Activated CD8-positive, alpha-beta memory T cell treated with anti-CD3 and anti-CD28 coated beads, Interleukin-2, amount 10 ng/mL, durations not matched to agents 7 days and 5 days (primary cell): ENCODE results near the gene PKNOX2. TPM values are rescaled to one million over a fixed set of nuclear protein-coding genes. Genes with fewer than 3 reads are reported as not detected.

Experiments
- ATAC-seq: fragments of 150-1000 bp; cut with Tn5 transposase; one replicate; pipeline ENCODE4 v1.10.0; 2021; ENCODE audit warnings: moderate library complexity
- CTCF ChIA-PET: fragments of 350-600 bp; sonication (Branson Sonifier 250); formaldehyde crosslinking; loops from one replicate; lab custom pipeline; 2021; ENCODE audit warnings: antibody characterized with exemption; lab: Charles Lee
- DNase-seq: peaks from one replicate; pipeline ENCODE4 v3.0.0-alpha.2; 2020
- H3K27ac Mint-ChIP-seq: one replicate; pipeline ENCODE4 v1.8.0; 2021; ENCODE audit warnings: mild to moderate bottlenecking, mixed read lengths
- H3K27me3 Mint-ChIP-seq: one replicate; pipeline ENCODE4 v1.8.0; 2021; ENCODE audit warnings: mixed read lengths
- H3K36me3 Mint-ChIP-seq: one replicate; pipeline ENCODE4 v1.8.0; 2021; ENCODE audit warnings: mild to moderate bottlenecking, mixed read lengths
- H3K4me1 Mint-ChIP-seq: one replicate; pipeline ENCODE4 v1.8.0; 2021; ENCODE audit warnings: mixed read lengths
- H3K4me3 Mint-ChIP-seq: one replicate; pipeline ENCODE4 v1.8.0; 2021; ENCODE audit warnings: mild to moderate bottlenecking, moderate library complexity, mixed read lengths
- H3K9me3 Mint-ChIP-seq: one replicate; pipeline ENCODE4 v1.8.0; 2022; ENCODE audit warnings: low read depth, mixed read lengths
- total RNA-seq, 2 experiments: library from RNA; stranded (reverse); gene quantifications; one replicate each; pipeline ENCODE4 v1.2.3, GENCODE V29; 2021

PKNOX2 gene
- total RNA-seq: not detected

DNA sequence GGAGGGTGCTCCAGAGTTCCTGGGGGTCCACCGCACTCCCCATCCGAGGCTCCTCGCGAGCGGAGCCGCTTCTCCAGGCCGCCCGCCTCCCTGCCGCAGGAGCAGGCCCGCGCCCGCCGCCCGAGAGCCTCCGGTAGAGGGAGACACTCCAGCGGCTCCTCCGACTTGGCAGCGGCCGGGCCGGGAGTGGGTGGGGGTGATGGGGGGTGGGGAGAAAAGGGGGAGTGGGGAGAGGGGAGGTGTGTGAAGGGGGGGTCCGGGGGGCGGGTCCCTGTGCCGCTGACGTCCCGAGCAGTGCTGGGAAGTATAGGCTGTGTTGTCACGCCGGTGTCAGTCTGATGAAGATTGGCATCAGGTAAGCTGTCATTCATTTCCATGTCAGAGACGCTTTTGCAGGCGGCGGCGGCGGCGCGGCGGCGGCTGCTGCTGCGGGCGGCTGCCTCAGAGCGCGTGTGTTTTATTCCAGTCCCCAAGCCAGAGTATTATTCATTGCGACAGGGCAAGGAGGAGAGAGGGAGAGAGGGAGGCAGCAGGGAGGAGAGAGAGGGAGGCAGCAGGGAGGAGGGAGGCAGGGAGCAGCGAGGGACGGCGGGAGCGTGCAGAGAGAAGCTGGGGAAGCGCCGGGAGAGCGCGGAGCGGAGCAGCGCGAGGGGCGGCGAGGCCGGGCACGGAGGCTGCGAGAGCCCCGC, at the start of gene PKNOX2:
PKNOX2 (plus strand) TSS at position 330 of the 689 bp plus-strand sequence. CDS start 186,555 bp downstream, outside the sequence.
- peak; percentile 77 for ATAC-seq
- H3K9me3 Mint-ChIP-seq: no peaks in the 10 kb centered on the region
- H3K36me3 Mint-ChIP-seq: no peaks in the 10 kb centered on the region
- DNase-seq: peak; percentile 62
- peak within 1 kb of the TSS; percentile 66 for H3K4me3 Mint-ChIP-seq
- peaks cover 15% of the 10 kb centered on the region for H3K4me1 Mint-ChIP-seq
- CTCF ChIA-PET: interaction anchor here (0.9 to 1.2 kb wide), 5 partner anchors 9 to 74 kb away, joined by 3 to 4 read pairs (median 3); no protein-coding TSS in a partner anchor
- no peak within 1 kb of the TSS for H3K27ac Mint-ChIP-seq
- peaks cover 81% of the 10 kb centered on the region for H3K27me3 Mint-ChIP-seq

DNA sequence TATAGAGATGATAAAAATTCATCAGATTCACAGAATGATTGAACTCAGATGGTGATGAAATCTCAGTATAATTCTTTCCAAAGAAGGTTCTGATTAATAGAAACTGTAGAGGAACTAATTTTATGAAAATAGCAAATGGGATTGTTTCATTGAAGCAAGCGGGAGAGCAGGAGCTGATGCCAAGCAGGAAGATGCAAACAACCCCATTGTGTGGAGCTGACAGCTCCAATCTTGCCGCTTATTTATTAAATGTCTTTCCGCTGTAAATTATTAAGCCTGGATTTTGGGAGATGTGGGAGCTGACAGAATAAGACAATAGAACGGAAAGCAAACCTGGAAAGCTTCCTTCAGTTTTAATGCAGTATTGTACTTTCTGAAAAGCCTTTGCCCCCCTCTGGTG, 47.1 kb upstream of the PKNOX2 start:
- peaks cover under 1% of the 10 kb centered on the region for H3K9me3 Mint-ChIP-seq
- H3K27me3 Mint-ChIP-seq: peaks cover 33% of the 10 kb centered on the region
- H3K4me3 Mint-ChIP-seq: no peak overlapping the region
- no peak overlapping the region for H3K27ac Mint-ChIP-seq
- peaks cover under 1% of the 10 kb centered on the region for H3K4me1 Mint-ChIP-seq
- CTCF ChIA-PET: interaction anchor here (0.9 to 1.2 kb wide), 3 partner anchors 9 to 25 kb away, joined by 3 read pairs; no protein-coding TSS in a partner anchor
- no peak for DNase-seq
- no peak for ATAC-seq
- no peaks in the 10 kb centered on the region for H3K36me3 Mint-ChIP-seq

GRCh38 chr11:125123194-125123946, 41.2 kb upstream of the PKNOX2 start:
- Mint-ChIP-seq H3K27ac (no peak overlapping the region), H3K4me1 (no peaks in the 10 kb centered on the region), H3K27me3 (peaks cover 42% of the 10 kb centered on the region), H3K36me3 (no peaks in the 10 kb centered on the region), H3K4me3 (no peak overlapping the region), H3K9me3 (no peaks in the 10 kb centered on the region)
- no peak for DNase-seq
- ATAC-seq: no peak
- CTCF ChIA-PET: interaction anchor here (0.9 to 3.1 kb wide), 12 partner anchors 10 to 212 kb away, joined by 3 to 20 read pairs (median 6); partner anchors contain the start of genes SLC37A2 and TMEM218

- Mint-ChIP-seq H3K27ac (no peak overlapping the region), H3K36me3 (no peaks in the 10 kb centered on the region), H3K27me3 (peaks cover 40% of the 10 kb centered on the region), H3K4me1 (no peaks in the 10 kb centered on the region), H3K4me3 (no peak overlapping the region), H3K9me3 (no peaks in the 10 kb centered on the region)
- CTCF ChIA-PET: interaction anchor here (0.7 to 3.1 kb wide), 16 partner anchors 9 to 248 kb away, joined by 3 to 20 read pairs (median 4); partner anchors contain the start of genes SLC37A2 and TMEM218
- ATAC-seq (peak; percentile 55), DNase-seq (peak; percentile 50)
Measured at GRCh38 chr11:125123947-125124617, 40.5 kb upstream of the PKNOX2 start.

- Mint-ChIP-seq H3K27me3 (peaks cover 41% of the 10 kb centered on the region), H3K36me3 (no peaks in the 10 kb centered on the region), H3K27ac (no peak overlapping the region), H3K4me3 (no peak overlapping the region), H3K9me3 (no peaks in the 10 kb centered on the region), H3K4me1 (no peaks in the 10 kb centered on the region)
- DNase-seq: no peak
- ATAC-seq: no peak
- CTCF ChIA-PET: interaction anchor here (0.7 to 3.1 kb wide), 15 partner anchors 12 to 248 kb away, joined by 3 to 20 read pairs (median 4); partner anchors contain the start of genes SLC37A2 and TMEM218
Measured at GRCh38 chr11:125124618-125124992, 39.9 kb upstream of the PKNOX2 start.

DNA sequence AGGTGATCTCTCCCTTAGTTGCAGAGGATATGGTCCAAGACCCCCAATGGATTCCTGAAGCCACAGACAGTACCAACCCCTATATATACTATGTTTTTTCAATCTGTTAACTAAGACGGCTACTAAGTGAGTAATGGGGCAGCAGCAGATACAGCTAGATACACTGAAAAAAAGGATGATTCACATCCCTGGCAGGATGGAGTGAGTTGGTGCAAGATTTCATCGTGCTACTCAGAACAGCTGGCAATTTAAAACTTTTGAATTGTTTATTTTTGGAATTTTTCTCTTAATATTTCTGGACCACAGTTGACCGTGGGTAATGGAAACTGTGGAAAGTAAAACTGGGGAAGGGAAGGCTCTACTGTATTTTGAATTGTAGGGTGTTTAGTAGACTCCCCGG, 36.1 kb upstream of the PKNOX2 start:
- H3K4me3 Mint-ChIP-seq: no peak overlapping the region
- CTCF ChIA-PET: interaction anchor here (2.0 kb wide), 1 partner anchor 14 kb away, joined by 5 read pairs; no protein-coding TSS in a partner anchor
- no peaks in the 10 kb centered on the region for H3K36me3 Mint-ChIP-seq
- no peak overlapping the region for H3K27ac Mint-ChIP-seq
- no peak for ATAC-seq
- H3K9me3 Mint-ChIP-seq: no peaks in the 10 kb centered on the region
- no peak for DNase-seq
- peaks cover 43% of the 10 kb centered on the region for H3K27me3 Mint-ChIP-seq
- H3K4me1 Mint-ChIP-seq: no peaks in the 10 kb centered on the region

- Mint-ChIP-seq H3K36me3 (no peaks in the 10 kb centered on the region), H3K9me3 (no peaks in the 10 kb centered on the region), H3K4me1 (no peaks in the 10 kb centered on the region), H3K27ac (no peak overlapping the region), H3K27me3 (peaks cover 46% of the 10 kb centered on the region), H3K4me3 (no peak overlapping the region)
- ATAC-seq (no peak), DNase-seq (no peak)
- CTCF ChIA-PET: interaction anchor here (0.9 to 2.0 kb wide), 2 partner anchors 13 to 263 kb away, joined by 3 to 5 read pairs; no protein-coding TSS in a partner anchor
Measured at GRCh38 chr11:125129316-125129993, 35.1 kb upstream of the PKNOX2 start.

DNA sequence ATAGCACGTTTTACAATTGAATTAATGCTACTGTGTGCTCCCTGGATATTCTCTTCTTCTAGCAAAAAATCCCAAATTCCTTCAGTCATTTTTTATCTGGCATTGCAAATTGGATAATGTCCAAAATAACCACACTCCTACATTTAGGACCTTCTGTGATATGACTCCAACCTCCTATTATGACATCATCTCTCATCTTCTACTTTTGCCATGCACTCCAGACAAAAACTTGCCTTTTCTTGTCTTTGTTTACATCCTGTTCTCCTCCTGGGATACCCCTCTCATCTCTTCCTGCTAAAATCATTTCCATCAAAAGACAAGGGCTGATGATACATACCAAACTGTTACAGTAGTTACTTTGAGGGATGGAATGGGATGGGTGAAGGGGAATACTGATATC, 32.5 kb upstream of the PKNOX2 start:
- no peak for DNase-seq
- Mint-ChIP-seq H3K36me3 (no peaks in the 10 kb centered on the region), H3K27ac (no peak overlapping the region), H3K4me3 (no peak overlapping the region), H3K27me3 (peaks cover 49% of the 10 kb centered on the region), H3K9me3 (no peaks in the 10 kb centered on the region), H3K4me1 (no peaks in the 10 kb centered on the region)
- CTCF ChIA-PET: interaction anchor here (1.3 kb wide), 1 partner anchor 9 kb away, joined by 3 read pairs; no protein-coding TSS in a partner anchor
- no peak for ATAC-seq

DNA sequence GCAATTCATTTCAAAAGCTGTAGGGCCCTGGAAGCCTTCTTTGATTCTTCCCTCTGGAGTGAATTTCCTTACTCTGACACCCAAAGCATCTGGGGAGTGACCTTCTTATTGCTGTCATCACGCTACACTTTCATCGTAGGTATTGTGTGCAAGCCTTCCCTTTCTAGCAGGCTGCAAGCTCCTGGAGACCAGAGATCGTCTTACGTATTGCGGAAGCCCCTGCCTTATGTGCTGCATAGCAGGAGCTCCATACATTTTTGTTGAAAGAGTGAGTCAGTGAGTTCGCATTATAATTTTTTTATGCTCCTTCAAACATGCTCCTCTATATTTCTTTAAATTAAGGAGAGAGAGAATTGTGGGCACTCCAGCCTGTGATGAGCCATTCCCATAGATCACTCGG, 32.0 kb upstream of the PKNOX2 start:
- Mint-ChIP-seq H3K9me3 (no peaks in the 10 kb centered on the region), H3K4me1 (no peaks in the 10 kb centered on the region), H3K4me3 (no peak overlapping the region), H3K27me3 (peaks cover 45% of the 10 kb centered on the region), H3K27ac (no peak overlapping the region), H3K36me3 (no peaks in the 10 kb centered on the region)
- DNase-seq (no peak), ATAC-seq (no peak)
- CTCF ChIA-PET: interaction anchor here (1.3 to 1.5 kb wide), 2 partner anchors 9 kb away, joined by 3 to 7 read pairs; no protein-coding TSS in a partner anchor

DNA sequence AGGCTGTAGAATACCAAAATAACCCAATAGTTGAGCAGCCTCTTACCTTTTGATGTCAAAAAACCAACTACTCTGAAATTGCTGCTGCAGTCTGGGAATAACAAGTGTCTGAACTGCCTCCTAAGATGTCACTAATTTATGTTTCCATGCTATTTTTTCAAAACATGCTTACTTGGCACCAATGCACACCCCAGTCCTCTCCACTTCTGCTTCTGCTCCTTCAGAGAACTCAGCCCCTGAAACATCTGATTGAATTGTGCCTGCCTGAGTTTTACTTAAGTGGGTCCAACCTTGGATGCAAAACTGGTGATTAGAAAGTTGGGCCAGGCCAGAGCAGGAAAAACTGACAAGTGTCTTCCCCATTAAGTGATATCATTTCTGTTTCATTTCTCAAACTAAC, 28.6 kb upstream of the PKNOX2 start:
- ATAC-seq (no peak), DNase-seq (no peak)
- Mint-ChIP-seq H3K27ac (no peak overlapping the region), H3K36me3 (no peaks in the 10 kb centered on the region), H3K9me3 (no peaks in the 10 kb centered on the region), H3K4me3 (no peak overlapping the region), H3K4me1 (no peaks in the 10 kb centered on the region), H3K27me3 (peaks cover 44% of the 10 kb centered on the region)
- CTCF ChIA-PET: no interaction called here

DNA sequence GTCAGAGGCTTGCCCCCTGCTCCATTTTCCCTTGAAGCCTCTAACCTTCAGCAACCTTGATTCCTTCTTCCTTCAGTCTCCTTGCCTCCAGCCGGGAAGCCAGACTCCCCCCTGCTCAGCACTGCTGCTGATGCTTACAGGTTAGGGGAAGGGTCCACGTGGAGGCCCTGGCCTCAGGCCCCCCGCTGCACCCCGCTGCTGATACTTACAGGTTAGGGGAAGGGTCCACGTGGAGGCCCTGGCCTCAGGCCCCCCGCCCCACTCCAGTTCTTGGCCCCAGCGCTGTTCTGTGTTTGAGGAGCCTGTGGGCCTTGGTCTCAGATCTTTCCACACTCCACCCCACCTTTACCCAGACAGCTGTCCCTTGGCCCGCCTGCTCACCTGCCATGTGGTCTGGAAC, 25.6 kb upstream of the PKNOX2 start:
- CTCF ChIA-PET: no interaction called here
- no peaks in the 10 kb centered on the region for H3K9me3 Mint-ChIP-seq
- no peaks in the 10 kb centered on the region for H3K4me1 Mint-ChIP-seq
- H3K27me3 Mint-ChIP-seq: peaks cover 44% of the 10 kb centered on the region
- no peak for ATAC-seq
- H3K27ac Mint-ChIP-seq: no peak overlapping the region
- H3K36me3 Mint-ChIP-seq: no peaks in the 10 kb centered on the region
- H3K4me3 Mint-ChIP-seq: no peak overlapping the region
- no peak for DNase-seq

DNA sequence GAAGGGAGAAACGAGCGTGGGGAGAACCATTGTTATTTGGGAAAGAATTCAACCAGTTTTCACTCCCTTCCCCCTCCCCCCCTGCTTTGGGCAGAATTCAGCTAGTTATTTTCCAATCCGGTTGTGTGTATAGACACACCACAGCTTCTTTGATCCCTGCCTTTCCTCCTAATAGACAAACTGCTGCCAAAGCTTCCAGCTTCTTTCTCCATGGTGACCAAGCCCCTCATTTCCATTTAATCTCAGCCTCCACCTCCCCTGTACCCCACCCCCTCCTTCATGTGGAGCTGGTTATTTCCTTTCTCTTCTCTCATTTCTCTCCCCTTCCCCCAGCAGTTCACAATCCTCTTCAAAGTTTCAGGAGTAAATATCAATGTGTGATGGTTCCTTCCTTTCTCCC, 24.8 kb upstream of the PKNOX2 start:
- no peaks in the 10 kb centered on the region for H3K9me3 Mint-ChIP-seq
- H3K36me3 Mint-ChIP-seq: no peaks in the 10 kb centered on the region
- H3K27me3 Mint-ChIP-seq: peaks cover 39% of the 10 kb centered on the region
- CTCF ChIA-PET: interaction anchor here (1.3 to 5.3 kb wide), 3 partner anchors 49 to 303 kb away, joined by 3 to 32 read pairs (median 20); no protein-coding TSS in a partner anchor
- no peak overlapping the region for H3K27ac Mint-ChIP-seq
- no peak overlapping the region for H3K4me3 Mint-ChIP-seq
- no peaks in the 10 kb centered on the region for H3K4me1 Mint-ChIP-seq
- ATAC-seq (no peak), DNase-seq (no peak)
